ENCODE results near the gene PLBD2. TPM values are rescaled to one million over a fixed set of nuclear protein-coding genes. Genes with fewer than 3 reads are reported as not detected.

Gene PLBD2
- polyA plus RNA-seq, 3 donors = 8.8 to 20.1 (median 12.5) TPM

- H3K27ac ChIP-seq (ENCODE audit: low read depth, low read length) = no peak overlapping the region
- 74 to 79% (median 76%) methylated on average over 13 of the region's 13 CpGs for WGBS, 3 donors
Measured at GRCh38 chr12:113401066-113402000, 42.9 kb downstream of the PLBD2 start.

- 89 to 91% (median 91%) methylated on average over 23 of the region's 23 CpGs for WGBS, 3 donors
- no peak overlapping the region for H3K27ac ChIP-seq (ENCODE audit: low read depth, low read length)
Measured at GRCh38 chr12:113402586-113403260, 44.3 kb downstream of the PLBD2 start.

GRCh38 chr12:113403435-113404415 is 45.3 kb downstream of the PLBD2 start, which contains the start of gene SDS:
TSS of gene SDS (minus strand) at chr12:113403887. CDS start at chr12:113399708, 4,179 bp downstream.
- 16 to 36% (median 18%) methylated on average over 14 of the region's 14 CpGs for WGBS, 3 donors
- no peak within 1 kb of the TSS for H3K27ac ChIP-seq (ENCODE audit: low read depth, low read length)

- WGBS, 3 donors = 73 to 91% (median 81%) methylated on average over 3 of the region's 3 CpGs
- no peak overlapping the region for H3K27ac ChIP-seq (ENCODE audit: low read depth, low read length)
Measured at GRCh38 chr12:113405694-113406093, 47.3 kb downstream of the PLBD2 start.

DNA sequence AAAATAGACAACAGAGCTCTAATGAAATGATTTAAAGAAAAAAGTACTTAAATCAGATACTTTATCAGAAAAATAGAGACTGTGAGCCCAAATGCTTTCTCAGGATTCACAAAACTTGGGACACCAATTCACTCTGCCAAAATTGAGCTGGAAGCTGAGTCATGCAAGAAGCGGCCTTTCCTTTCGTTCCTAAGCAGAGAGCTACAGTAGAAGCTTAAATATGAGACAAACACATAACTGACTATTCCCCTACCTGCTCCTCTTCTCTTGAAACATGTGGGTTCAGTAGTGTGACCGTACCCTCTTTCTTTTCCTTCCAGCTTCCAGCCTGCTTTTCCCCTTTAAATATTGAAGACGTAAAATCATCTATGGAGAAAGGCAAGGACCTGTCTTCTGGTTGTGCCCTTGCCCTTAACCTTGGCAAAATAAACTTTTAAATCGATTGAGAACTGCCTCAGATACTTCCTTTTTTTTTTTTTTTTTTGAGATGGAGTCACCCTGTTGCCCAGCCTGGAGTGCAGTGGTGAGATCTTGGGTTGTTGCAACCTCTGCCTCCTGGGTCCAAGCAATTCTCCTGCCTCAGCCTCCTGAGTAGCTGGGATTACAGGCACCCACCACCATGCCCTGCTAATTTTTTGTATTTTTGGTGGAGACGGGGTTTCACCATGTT is 49.7 kb downstream of the PLBD2 start:
- no peak overlapping the region for H3K27ac ChIP-seq (ENCODE audit: low read depth, low read length)
- WGBS, 3 donors = 50 to 72% (median 50%) methylated on average over 6 of the region's 6 CpGs

DNA sequence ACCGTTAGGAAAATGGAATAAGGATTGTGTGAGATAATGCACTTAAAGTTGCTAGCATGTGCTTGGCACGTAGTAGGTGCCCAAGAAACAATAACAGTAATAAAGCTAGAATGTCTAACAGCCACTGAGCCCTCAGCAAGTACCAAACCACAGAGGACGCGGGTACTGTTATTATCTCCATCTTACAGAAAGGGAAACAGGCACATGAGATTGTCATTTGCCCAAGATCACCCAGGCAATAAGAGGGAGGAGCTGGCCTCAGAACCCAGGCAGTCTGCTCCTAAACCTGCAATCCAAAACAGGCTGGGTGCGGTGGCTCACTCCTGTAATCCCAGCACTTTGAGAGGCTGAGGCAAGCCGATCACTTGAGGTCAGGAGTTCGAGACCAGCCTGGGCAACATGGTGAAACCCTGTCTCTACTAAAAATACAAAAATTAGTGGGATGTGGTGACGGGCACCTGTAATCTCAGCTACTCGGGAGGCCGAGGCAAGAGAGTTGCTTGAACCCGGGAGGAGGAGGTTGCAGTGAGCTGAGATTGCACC is 50.4 kb downstream of the PLBD2 start:
- H3K27ac ChIP-seq (ENCODE audit: low read depth, low read length) = no peak overlapping the region
- WGBS, 3 donors = 85 to 89% (median 87%) methylated on average over 11 of the region's 11 CpGs

DNA sequence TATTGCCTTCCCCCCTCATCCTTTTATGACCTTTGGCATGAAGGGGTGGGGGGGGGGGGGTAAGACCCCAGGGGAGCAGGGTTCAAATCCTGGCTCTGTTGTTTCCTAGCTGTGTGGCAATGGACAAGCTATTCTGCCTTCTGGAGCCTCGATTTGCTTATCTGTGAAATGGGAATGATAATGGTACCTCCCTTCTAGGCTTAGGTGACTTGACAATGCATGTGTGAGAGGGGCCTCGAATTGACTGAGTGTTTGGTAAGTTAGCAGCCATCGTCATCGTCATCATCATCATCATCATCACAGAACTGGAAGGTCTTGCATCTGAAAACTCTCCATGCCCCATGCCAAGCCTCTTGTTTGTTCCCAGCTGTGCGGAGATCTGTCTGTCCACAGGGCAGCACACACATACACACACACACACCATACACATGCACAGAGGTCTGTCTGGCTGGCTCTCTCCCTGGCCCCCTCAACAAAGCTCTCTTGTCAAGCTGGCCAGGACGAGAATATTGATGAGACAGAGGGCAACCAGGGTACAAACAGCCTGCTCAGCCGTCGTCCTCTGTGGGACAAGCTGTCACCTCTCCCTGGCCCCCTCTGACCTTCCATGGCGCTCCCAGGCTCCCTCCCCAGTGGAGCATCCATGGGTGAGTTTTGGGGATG is 51.2 kb downstream of the PLBD2 start:
- WGBS, 3 donors = 57 to 77% (median 71%) methylated on average over 9 of the region's 9 CpGs

GRCh38 chr12:113413488-113413939 is 55.1 kb downstream of the PLBD2 start:
- 59 to 67% (median 60%) methylated on average over 11 of the region's 11 CpGs for WGBS, 3 donors
- H3K27ac ChIP-seq (ENCODE audit: low read depth, low read length) = no peak overlapping the region

More for the DNA sequence above, 51.2 kb downstream of the PLBD2 start:
- H3K27ac ChIP-seq (ENCODE audit: low read depth, low read length) = no peak overlapping the region

- no peak overlapping the region for H3K27ac ChIP-seq (ENCODE audit: low read depth, low read length)
- WGBS, 3 donors = 86 to 91% (median 87%) methylated on average over 9 of the region's 9 CpGs
Measured at GRCh38 chr12:113414519-113415038, 56.2 kb downstream of the PLBD2 start.

DNA sequence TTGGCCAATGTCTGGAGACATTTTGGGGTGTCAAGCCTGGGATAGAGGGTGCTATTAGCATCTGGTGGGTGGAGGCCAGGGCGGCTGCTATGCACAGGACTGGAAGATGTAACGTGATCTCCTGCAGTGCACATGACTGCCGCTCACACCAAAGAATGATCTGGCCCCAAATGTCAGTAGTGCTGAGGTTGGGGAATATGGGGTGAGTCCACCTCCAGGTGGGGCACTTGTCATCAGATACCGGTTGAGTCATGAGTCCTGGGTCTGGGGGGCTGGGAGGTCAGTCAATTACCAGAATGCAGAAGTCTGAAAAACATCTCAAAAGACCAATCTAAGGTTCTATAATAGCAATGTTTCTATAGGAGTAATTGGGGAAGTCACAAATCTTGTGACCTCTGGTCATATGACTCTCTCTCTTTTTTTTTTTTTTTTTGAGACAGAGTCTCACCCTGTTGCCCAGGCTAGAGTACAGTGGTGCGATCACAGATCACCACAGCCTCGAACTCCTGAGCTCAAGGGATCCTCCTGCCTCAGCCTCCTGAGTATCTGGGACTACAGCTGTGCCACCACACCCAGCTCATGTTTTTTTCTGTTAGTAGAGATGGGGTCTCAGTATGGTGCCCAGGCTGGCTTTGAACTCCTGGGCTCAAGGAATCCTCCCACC is 57.8 kb downstream of the PLBD2 start:
- H3K27ac ChIP-seq (ENCODE audit: low read depth, low read length) = no peak overlapping the region
- 53 to 58% (median 53%) methylated on average over 6 of the region's 6 CpGs for WGBS, 3 donors

DNA sequence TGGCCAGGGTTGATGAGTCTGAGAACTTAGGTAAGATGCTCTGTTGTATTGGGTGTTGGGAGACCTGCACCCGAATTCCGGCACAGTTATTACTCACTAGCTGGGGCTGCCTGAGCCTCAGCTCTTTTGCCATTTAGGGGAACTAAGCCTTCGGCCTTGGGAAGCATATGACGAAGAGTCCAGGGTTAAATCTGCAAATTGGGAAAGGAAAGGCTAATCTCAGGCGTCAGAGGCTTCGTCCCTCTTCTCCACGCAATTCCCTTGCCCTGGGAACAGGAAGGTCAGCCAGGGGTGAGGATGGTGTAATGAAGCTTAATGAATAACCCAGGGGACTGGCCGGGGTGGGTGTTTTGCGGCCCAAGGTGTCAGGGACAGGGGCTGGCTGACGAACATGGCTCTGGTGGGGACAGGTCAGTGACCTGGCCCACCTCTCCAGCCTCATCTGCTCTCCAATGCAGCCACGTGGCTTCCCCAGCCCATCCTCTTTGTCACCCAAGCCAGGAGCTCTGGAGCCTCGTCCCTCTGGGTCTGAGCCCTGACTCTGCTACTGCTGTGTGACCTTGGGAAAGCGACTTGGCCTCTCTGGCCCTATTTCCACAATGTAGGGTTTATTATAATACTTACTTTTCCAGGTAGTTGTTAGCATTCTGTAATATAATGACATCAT is 60.0 kb downstream of the PLBD2 start:
- WGBS, 3 donors = 24 to 52% (median 36%) methylated on average over 13 of the region's 13 CpGs
- no peak overlapping the region for H3K27ac ChIP-seq (ENCODE audit: low read depth, low read length)

DNA sequence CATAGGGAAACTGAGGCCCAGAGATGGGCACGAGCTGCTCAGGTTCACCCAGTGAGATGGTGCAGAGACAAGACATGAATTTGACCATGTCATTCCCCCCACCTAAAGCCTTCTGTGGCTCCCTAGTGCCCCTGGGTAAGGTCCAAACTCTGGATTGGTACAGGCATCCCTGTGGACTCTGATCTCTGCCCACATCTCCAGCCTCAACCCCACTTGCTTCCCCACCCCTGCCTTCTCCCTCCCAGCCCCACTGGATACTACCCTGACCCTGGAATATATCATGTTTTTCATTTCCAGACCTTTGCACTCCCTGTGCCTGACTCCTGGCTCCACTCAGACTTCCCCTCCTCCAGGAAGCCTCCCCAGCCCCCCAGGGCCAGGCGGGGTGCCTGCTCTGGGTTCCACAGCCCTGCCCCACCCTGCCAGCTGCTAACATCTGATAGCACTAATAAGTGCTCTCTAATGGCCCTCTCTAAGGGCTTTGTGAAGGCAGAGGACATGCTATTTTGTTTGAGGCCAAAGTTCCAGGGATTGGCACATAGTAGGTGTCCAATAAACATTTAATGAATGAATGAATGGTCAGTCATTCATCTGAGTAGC is 62.7 kb downstream of the PLBD2 start:
- H3K27ac ChIP-seq (ENCODE audit: low read depth, low read length) = no peak overlapping the region
- 61 to 65% (median 61%) methylated on average over 2 of the region's 2 CpGs for WGBS, 3 donors

DNA sequence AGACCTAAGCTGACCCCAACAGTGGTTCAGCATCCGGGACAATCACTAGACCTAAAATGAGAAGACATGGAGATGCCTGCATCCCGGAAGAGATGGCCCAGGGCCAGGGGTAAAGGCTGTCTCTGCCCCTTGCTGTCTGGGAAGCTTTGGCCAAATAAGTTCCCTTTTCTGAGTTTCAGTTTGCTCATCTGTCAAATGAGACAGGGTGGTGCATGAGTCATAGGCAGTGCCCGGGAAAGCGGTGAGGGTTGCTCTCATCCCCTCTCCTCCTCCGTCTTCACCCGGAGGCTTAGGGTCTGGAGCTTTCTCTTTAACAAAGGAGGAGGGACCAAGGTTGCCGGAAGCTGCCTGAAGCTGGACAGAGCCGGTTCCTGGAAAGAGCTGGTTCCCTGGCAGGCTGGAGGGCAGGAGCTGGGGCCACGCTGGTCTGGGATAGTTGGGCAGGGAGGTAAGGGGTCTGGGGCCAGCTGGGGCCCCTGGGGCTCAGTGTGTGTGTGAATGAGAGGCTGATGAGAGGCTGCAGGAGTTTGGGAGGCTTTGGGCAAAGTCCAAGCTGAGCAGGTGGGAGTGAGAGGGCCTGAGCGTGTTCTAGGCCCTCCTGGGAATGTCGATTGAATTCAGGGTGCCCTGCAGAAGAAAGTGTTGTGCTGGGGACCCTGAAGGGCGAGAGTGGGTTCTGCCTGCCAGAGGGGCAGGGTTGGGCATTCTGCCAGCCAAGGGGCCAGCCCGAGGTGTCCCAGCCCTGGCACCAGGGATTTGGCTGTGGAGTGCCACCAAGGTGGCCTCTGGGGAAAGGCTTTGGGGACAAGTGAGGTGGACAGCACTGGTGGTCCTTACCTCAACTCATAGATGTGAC is 63.9 kb downstream of the PLBD2 start, which contains the start of gene SDSL:
TSS of gene SDSL (plus strand) at position 351 of the 856 bp plus-strand sequence. CDS start 5,603 bp downstream, outside the sequence.
- H3K27ac ChIP-seq (ENCODE audit: low read depth, low read length) = no peak within 1 kb of the TSS
- 3 to 8% (median 5%) methylated on average over 13 of the region's 13 CpGs for WGBS, 3 donors

DNA sequence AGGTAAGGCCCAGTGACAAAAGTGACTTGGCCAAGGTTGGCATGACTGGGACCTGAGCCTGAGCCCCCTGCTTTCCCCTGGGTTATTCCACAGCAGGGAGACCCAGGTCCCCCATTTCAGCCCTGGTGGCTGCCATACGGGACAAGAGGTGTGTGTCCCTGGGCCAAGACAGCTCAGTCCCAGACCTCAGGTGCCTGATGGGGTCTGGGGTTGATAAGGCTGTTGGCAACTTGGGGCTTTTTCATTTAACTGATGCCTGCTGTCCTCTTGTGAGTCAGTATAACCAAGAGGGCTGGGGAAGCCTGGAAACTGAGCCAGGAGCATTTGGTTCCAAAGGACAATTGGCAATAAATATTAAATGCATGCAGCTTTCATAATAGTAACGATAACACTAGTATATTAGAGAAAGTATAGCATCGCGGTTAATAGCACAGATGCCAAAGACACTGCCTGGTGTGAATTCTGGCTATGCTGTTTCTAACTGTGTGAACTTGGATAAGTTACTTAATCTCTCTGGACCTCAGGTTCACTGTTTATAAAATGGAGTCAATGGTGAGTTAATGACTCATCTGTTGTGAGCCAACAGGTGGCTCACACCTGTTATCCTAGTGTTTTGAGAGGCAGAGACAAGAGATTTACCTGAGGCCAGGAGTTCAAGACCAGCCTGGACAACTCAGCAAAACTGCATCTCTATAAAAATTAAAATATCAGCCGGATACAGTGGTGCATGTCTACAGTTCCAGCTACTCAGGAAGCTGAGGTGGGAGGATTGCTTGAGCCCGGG is 64.7 kb downstream of the PLBD2 start:
- no peak overlapping the region for H3K27ac ChIP-seq (ENCODE audit: low read depth, low read length)
- WGBS, 3 donors = 60 to 81% (median 79%) methylated on average over 6 of the region's 6 CpGs

All from adipose tissue (tissue), 3 donors.